SK-N-MC (cell line): ENCODE data around the gene NT5DC3.

Experiments used
- EZH2 ChIP-seq: fragments of 200-600 bp; sonication (generic); IDR thresholded peaks from one replicate; pipeline ENCODE4 v1.6.1; 2017; ENCODE audit warnings: antibody characterized with exemption
- FOXP2 ChIP-seq: optimal IDR thresholded peaks from 2 replicates; pipeline ENCODE3; 2011; ENCODE audit warnings: mild to moderate bottlenecking, moderate library complexity; ENCODE audit not compliant: insufficient read depth; ENCODE audit errors: extremely low read length, control extremely low read depth
- POLR2AphosphoS5 ChIP-seq: IDR thresholded peaks from 2 replicates; pipeline ENCODE4 v1.6.1; 2012; ENCODE audit warnings: mild to moderate bottlenecking, low read depth, low read length, borderline replicate concordance

DNA sequence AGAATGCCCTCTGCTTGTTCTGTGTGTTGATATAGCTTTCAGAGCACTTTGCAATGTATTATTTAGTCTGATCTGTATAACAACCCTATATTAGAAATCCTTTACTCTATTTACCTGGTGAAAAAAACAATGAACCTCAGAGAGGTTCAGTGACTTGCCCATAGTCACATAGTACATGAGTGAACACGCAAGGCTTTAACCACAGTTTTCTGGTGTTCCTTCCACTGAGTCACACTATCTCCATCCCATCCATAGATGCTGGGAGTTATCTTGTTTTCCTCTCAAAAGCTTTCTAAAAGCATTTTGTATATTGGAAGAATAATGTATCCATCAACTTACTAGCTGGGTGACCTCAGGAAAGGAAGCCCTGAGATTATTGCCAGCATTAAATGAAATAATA lies 104.5 kb downstream of the NT5DC3 start:
- no peak for TF ChIP-seq POLR2AphosphoS5
- TF ChIP-seq EZH2 = no peak
- TF ChIP-seq FOXP2 = no peak
